ENCODE data around the gene ADPRHL1. TPM values are rescaled to one million over a fixed set of nuclear protein-coding genes. Genes with fewer than 3 reads are reported as not detected.

The ADPRHL1 gene
- total and polyA plus RNA-seq, 4 donors: 0.28 to 0.67 (median 0.55) TPM

GRCh38 chr13:113469582-113469981, 16.3 kb upstream of the ADPRHL1 start:
- no peak for TF ChIP-seq REST (IDR thresholded peaks at IDR 0.05)
- TF ChIP-seq YY1 (IDR thresholded peaks at IDR 0.05): no peak
- TF ChIP-seq CTCF (IDR thresholded peaks at IDR 0.05; ENCODE audit: low read depth, low read length, missing input control): no peak
- TF ChIP-seq EGR1 (IDR thresholded peaks at IDR 0.05; ENCODE audit: low read depth in 2 of 2): no peak
- 94% methylated on average over 7 of the region's 7 CpGs for WGBS
- Histone ChIP-seq H3K4me3 (ENCODE audit: low read depth in 1 of 3, low read length in 3 of 3) (no peak overlapping the region), H3K4me1 (ENCODE audit: control insufficient read depth in 4 of 4, insufficient read depth in 4 of 4, low read length in 3 of 4) (no peaks in the 10 kb centered on the region), H3K36me3 (ENCODE audit: control insufficient read depth in 4 of 4, insufficient read depth in 3 of 4, low read depth in 1 of 4, low read length in 3 of 4) (peaks cover 0 to 6% (median 5%) of the 10 kb centered on the region in 4 donors), H3K27me3 (ENCODE audit: control insufficient read depth in 4 of 4, insufficient read depth in 4 of 4, low read length in 3 of 4) (no peaks in the 10 kb centered on the region), H3K9me3 (ENCODE audit: control insufficient read depth in 4 of 4, low read length in 3 of 4) (no peaks in the 10 kb centered on the region), H3K27ac (ENCODE audit: low read depth in 1 of 2, low read length in 2 of 2) (no peak overlapping the region), H3K9ac (ENCODE audit: low read depth in 1 of 2, low read length in 2 of 2) (no peak overlapping the region)
- no peak for DNase-seq (ENCODE audit: low spot score)

GRCh38 chr13:113468472-113469201, 15.3 kb upstream of the ADPRHL1 start:
- no peaks in the 10 kb centered on the region for H3K4me1 ChIP-seq (ENCODE audit: control insufficient read depth in 4 of 4, insufficient read depth in 4 of 4, low read length in 3 of 4)
- no peak overlapping the region for H3K4me3 ChIP-seq (ENCODE audit: low read depth in 1 of 3, low read length in 3 of 3)
- whole genome bisulfite sequencing: 95% methylated on average over 22 of the region's 22 CpGs
- H3K27me3 ChIP-seq (ENCODE audit: control insufficient read depth in 4 of 4, insufficient read depth in 4 of 4, low read length in 3 of 4): no peaks in the 10 kb centered on the region
- no peak overlapping the region for H3K9ac ChIP-seq (ENCODE audit: low read depth in 1 of 2, low read length in 2 of 2)
- no peak overlapping the region for H3K27ac ChIP-seq (ENCODE audit: low read depth in 1 of 2, low read length in 2 of 2)
- no peak for TF ChIP-seq GABPA (IDR thresholded peaks at IDR 0.05 in 1 of 2, conservative IDR thresholded peaks at IDR 0.05 in 1 of 2)
- TF ChIP-seq MAX (IDR thresholded peaks at IDR 0.05): no peak
- no peak for TF ChIP-seq RXRA (IDR thresholded peaks at IDR 0.05)
- no peak for TF ChIP-seq REST (IDR thresholded peaks at IDR 0.05)
- TF ChIP-seq SP1 (IDR thresholded peaks at IDR 0.05): no peak
- TF ChIP-seq ATF3 (IDR thresholded peaks at IDR 0.05): no peak
- TF ChIP-seq RAD21 (IDR thresholded peaks at IDR 0.05): no peak
- TF ChIP-seq ZBTB33 (IDR thresholded peaks at IDR 0.05): no peak
- no peak for TF ChIP-seq NR2F2 (IDR thresholded peaks at IDR 0.05)
- no peak for TF ChIP-seq HNF4A (conservative IDR thresholded peaks at IDR 0.05)
- TF ChIP-seq CTCF (IDR thresholded peaks at IDR 0.05; ENCODE audit: low read depth, low read length, missing input control): no peak
- no peak for TF ChIP-seq EGR1 (IDR thresholded peaks at IDR 0.05; ENCODE audit: low read depth in 2 of 2)
- no peak for TF ChIP-seq FOXA2 (IDR thresholded peaks at IDR 0.05)
- TF ChIP-seq YY1 (IDR thresholded peaks at IDR 0.05): no peak
- no peak for TF ChIP-seq HNF4G (IDR thresholded peaks at IDR 0.05)
- TF ChIP-seq TAF1 (conservative IDR thresholded peaks at IDR 0.05): no peak
- no peaks in the 10 kb centered on the region for H3K9me3 ChIP-seq (ENCODE audit: control insufficient read depth in 4 of 4, low read length in 3 of 4)
- H3K36me3 ChIP-seq (ENCODE audit: control insufficient read depth in 4 of 4, insufficient read depth in 3 of 4, low read depth in 1 of 4, low read length in 3 of 4): peaks cover 0 to 7% (median 5%) of the 10 kb centered on the region in 4 donors
- no peak for DNase-seq (ENCODE audit: low spot score)
